Uterus (tissue), 2 donors: ENCODE measurements around the gene TDG.
A peak's percentile ranks its signal among the peaks of the same experiment; 100 is the strongest.

Source experiments
- CTCF ChIP-seq, 4 experiments: fragments of 200-600 bp in 2 of 4; fragments of 450-650 bp in 2 of 4; sonication (generic) in 2 of 4; IDR thresholded peaks; one replicate each; pipeline ENCODE4 v1.5.1; 2016 to 2019; ENCODE audit warnings: antibody characterized with exemption in 4 of 4, mild to moderate bottlenecking in 2 of 4, moderate library complexity in 1 of 4
- POLR2A ChIP-seq, 2 donors: fragments of 450-650 bp; IDR thresholded peaks; one replicate each; pipeline ENCODE4 v1.6.1; 2016; ENCODE audit warnings: antibody characterized with exemption in 2 of 2, mild to moderate bottlenecking in 1 of 2, moderate library complexity in 1 of 2

DNA sequence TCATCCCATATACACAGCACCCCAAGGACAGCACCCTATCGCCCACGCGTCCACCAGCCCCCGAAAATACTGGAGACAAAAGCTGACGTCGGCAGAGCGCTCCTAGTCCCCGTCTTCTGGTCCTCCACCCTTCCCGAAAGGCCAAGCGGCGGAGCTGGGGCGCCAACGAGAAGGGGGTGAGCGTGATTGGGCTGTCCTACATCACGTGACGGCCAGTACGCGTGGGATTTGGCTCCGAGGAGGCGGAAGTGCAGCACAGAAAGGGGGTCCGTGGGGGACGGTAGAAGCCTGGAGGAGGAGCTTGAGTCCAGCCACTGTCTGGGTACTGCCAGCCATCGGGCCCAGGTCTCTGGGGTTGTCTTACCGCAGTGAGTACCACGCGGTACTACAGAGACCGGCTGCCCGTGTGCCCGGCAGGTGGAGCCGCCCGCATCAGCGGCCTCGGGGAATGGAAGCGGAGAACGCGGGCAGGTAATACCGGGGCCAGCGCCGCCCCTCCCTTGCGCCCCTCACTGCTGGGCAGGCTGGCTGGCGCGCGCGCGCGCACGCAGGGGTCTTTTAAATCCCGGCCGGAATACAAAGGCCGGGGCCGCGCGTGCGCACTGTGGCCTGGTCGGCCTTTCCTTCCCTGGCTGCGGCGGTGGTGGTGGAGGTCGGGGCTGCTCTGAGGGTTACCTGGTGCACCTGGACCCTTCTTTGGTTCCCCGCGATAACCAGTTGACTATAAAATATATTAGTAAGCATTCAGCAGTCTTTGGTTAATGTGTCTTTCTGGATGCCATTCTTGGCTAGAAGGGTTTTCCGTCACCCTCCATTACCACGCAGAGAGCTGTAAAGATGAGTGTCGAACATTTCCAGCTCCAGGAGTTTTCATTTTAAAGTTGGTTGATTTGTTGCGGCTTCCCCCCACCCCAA lies at the start of gene TDG:
- peak; percentile 16 to 24 (median 18) for TF ChIP-seq CTCF (IDR thresholded peaks at IDR 0.05)
- TF ChIP-seq POLR2A (IDR thresholded peaks at IDR 0.05): peak; percentile 86 to 88
